ENCODE results near the gene TREH.
"Not testable (repeated sequence)": the region's sequence is repeated elsewhere in the genome, so short reads cannot be mapped to it uniquely, and the experiment has no call there.

The TREH gene, protein sequence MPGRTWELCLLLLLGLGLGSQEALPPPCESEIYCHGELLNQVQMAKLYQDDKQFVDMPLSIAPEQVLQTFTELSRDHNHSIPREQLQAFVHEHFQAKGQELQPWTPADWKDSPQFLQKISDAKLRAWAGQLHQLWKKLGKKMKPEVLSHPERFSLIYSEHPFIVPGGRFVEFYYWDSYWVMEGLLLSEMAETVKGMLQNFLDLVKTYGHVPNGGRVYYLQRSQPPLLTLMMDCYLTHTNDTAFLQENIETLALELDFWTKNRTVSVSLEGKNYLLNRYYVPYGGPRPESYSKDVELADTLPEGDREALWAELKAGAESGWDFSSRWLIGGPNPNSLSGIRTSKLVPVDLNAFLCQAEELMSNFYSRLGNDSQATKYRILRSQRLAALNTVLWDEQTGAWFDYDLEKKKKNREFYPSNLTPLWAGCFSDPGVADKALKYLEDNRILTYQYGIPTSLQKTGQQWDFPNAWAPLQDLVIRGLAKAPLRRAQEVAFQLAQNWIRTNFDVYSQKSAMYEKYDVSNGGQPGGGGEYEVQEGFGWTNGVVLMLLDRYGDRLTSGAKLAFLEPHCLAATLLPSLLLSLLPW

DNA sequence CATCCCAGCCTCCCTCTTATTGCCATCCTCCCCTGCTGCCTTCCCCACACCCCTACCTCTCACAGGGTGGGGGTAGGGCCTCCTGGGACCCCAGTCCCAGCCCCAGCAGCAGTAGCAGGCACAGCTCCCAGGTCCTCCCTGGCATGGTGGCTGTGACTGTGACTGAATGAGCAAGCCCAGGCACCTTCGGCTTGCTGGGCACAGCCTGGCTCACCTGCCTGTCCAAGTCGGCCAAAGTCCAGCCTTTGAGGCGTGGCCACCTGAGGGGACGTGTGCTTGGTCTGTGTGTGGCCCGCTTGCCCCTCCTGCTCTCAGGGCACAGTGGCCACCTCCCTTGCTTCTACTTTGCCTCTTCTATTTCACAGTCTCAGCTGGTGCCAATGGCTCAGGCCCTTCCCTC is at the start of gene TREH:
Gene TREH, minus strand, starts transcription at position 168 of the 400 bp plus-strand sequence. Its CDS starts 23 bp downstream, at position 145.
- no peak for DNase-seq

DNA sequence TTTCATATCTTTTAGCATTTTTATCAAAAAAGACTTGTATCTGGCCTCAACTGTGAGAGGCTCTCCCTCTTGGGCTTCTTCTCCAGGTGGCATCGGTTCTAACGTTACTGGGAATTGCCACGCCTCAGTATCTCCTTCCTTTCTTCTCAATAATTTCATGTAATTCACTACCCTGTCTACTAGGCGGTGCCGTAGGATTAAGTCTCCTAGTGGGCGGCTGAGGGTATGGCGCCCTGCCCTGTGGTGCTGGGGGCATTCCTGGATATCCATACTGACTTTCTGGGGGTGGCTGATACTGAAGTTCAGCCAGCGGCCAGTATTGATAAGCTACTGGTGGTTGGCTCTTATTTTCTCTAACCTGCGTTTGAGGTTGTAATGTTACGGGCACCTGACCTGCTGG is 48.7 kb upstream of the TREH start:
- not testable (repeated sequence) for DNase-seq

DNA sequence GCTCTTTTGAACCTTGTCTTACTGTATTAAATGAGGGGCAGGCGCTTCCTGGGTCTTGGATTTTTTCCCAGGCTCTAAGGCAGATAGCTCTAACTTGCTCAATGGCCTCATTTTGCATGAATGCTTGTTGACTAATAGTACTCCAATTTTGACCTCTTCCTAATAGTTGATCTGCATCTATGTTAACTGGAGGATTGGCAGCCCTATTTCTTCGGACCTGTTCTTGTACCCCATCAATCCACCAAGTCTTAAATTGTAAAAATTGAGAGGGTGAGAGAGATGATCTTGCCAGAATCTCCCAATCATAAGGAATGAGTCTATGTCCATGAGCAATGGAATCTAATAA is 48.2 kb upstream of the TREH start:
- not testable (repeated sequence) for DNase-seq

DNA sequence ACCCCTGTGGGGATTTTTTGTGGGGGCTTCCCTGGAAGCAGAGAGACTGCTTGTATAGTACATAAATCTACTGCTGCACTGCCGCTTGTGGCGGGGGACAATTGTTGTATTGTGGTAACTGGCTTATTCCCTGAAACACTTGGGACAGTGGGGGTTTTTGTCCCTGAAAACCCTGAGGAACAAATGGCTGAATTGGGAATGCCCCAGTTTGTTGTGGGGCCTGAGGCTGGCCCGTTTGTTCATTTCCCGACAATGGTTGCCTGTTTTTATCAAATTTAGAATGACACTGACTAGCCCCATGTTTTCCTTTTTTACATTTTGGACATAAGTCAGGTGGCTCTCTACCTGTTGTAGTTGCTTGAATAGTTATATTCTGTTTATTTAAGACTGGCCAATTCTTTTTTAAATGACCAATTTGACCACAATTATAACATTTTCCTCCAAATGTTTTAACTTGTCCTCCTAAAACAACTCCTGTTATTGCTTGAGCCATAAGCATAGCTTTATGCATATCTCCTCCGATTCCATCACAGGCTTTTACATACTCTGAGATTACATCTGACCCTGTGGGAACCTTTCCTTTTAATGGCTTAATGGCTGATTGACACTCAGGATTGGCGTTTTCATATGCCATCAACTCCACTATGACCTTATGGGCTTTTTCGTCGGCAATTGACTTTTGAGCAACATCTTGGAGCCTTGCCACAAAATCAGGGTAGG is 47.7 kb upstream of the TREH start:
- not testable (repeated sequence) for DNase-seq

DNA sequence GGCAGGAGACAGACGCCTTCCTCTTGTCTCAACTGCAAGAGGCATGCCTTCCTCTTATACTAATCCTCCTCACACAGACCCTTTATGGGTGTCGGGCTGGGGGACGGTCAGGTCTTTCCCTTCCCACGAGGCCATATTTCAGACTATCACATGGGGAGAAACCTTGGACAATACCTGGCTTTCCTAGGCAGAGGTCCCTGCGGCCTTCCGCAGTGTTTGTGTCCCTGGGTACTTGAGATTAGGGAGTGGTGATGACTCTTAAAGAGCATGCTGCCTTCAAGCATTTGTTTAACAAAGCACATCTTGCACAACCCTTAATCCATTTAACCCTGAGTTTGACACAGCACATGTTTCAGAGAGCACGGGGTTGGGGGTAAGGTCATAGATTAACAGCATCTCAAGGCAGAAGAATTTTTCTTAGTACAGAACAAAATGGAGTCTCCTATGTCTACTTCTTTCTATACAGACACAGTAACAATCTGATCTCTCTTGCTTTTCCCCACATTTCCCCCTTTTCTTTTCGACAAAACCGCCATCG is 42.1 kb upstream of the TREH start:
- DNase-seq, result not testable (repeated sequence)

DNA sequence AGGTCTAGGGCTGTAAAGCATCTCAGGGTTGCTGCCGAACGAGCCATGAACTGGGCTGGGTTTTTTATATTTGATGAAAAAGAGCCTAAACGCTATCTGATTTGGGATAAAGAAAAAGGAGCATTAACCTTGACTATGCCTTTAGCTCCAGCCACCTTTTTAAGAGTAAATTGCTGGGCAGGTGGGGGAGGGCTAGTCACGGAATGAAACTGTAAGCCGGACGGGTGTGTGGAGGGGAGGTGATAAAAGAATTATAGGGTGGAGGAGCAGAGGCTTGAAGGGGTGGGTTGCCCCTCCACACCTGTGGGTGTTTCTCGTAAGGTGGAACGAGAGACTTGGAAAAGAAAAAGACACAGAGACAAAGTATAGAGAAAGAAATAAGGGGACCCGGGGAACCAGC is 41.3 kb upstream of the TREH start:
- DNase-seq, result not testable (repeated sequence)

DNA sequence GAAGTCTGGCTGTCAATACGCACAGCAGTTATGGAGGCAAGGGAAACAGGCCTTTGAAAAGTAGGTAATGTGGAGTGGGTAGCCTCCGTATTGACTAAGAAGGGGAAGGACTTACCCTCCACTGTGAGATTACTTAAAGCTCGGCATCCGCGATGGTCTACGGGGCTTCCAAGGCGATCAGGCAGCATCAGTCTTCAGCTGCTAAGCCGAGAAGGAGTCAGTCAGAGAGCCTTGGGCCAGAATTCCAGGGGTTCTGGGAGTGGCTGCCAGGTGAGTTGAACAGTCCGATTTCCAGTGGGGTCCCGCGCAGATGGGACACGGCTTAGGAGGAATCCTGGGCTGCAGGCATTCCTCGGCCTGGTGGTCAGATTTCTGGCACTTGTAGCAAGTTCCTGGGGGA is 40.6 kb upstream of the TREH start:
- DNase-seq, result not testable (repeated sequence)

DNA sequence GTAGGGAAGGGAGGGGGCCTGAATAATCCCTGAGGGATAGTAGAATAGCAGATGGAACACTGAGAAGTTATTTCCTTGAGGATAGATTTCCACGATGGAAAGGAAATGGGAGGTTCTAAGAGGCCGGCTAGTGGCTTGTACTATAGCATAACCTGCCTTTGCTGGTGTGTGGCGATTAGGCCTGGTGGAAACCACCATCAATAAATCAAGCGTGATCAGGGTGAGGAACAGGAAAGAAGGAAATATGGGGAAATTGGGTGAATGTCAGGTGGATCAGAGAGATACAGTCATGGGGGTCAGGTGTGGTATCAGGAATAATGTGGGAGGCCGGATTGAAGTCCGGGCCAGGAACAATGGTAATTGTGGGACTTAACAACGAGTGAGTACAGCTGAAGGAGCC is 39.1 kb upstream of the TREH start:
- not testable (repeated sequence) for DNase-seq

DNA sequence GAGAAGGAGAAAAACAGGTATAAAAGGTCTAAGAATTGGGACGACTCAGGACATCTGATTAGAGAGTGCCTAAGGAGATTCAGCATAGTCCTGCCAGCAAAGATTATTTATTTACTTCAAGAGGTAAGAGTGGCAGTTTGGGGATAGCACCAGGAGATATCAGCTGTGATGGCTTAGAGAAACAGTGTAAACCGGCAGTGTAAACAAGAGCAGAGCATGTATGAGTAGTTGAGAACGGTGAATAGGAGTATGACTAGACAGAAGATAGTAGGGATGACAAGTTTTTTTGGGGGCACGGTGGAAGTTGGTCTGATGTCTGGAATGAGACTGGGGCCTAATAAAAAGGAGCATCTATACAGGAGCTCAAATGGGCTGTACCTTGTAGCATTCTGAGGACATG is 38.3 kb upstream of the TREH start:
- not testable (repeated sequence) for DNase-seq

DNA sequence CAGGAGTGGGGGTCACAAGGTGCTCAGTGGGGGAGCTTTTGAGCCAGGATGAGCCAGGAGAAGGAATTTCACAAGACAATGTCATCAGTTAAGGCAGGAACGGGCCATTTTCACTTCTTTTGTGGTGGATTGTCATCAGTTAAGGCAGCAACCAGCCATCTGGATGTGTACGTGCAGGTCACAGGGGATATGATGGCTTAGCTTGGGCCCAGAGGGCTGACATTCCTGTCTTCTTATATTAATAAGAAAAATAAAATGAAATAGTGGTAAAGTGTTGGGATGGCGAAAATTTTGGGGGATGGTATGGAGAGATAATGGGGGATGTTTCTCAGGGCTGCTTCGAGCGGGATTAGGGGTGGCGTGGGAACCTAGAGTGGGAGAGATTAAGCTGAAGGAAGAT is 37.8 kb upstream of the TREH start:
- not testable (repeated sequence) for DNase-seq

DNA sequence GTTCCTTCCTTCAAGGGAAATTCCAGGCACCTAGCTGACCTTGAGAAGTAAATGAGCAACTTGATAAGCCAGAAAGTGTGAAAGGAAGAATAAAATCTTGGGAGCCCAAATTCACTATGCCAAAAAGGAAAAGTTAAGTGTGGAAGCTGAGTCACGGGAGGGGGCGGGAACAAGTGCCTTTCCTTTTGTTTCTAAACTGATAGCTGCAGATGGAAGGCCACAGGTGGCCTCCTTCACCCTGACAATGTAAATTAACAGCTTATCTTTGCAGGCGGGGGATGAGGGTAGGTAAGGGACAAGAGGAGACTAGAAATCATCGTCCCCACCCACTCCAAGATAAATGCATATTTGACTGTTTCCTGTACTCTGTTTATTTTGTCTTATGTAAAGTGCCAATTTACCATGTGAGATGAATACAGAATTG is 36.4 kb upstream of the TREH start:
- DNase-seq, result no peak

DNA sequence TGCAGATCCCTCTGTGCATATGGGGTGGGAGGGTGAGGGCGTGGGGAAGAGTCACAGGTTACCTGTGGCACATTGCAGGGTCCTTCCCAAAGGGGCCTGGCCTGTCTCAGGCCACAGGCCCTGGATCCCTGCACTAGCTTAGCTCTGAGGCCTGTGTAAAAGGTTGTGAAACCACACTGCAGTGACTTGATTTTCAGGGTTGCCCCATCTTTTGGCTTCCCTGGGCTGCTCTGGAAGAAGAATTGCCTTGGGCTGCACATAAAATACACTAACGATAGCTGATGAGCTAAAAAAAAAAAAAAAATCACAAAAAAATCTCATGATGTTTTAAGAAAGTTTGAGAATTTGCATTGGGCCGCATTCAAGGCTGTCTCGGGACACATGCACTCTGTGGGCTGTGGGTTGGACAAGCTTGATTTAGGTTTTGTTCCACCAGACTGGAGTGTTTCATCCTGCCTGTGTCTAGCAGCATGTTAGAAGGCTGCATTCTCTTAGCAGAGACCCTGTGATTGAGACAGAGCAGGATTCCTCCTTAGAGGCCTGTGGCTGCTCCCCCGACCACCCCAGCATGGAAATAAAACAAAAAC is 35.9 kb upstream of the TREH start:
- no peak for DNase-seq

DNA sequence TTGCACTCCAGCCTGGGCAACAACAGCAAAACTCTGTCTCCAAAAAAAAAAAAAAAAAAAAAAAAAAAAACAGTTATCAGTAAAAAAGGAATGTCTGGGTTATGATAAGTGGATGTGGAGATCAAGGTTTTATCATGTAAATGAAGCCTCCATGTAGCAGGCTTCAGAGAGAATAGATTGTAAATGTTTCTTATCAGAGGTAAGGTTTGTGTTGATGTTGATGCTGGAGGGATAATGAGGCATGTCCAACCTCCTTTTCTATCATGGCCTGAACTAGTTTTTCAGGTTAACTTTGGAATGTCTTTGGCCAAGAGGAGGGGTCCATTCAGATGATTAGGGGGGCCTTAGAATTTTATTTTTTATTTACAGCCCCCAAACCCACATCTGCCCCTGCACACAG is 35.4 kb upstream of the TREH start:
- no peak for DNase-seq

DNA sequence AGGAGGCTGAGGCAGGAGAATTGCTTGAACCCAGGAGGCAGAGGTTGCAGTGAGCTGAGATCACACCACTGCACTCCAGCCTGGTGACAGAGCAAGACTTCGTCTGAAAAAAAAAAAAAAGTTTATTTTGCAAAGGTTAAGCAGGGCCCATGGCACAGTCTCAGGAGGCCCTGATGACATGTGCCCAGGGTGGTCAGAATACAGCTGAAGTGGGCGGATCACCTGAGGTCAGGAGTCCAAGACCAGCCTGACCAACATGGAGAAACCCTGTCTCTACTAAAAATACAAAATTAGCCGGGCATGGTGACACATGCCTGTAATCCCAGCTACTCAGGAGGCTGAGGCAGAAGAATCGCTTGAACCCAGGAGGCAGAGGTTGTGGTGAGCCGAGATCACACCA is 35.0 kb upstream of the TREH start:
- not testable (repeated sequence) for DNase-seq

DNA sequence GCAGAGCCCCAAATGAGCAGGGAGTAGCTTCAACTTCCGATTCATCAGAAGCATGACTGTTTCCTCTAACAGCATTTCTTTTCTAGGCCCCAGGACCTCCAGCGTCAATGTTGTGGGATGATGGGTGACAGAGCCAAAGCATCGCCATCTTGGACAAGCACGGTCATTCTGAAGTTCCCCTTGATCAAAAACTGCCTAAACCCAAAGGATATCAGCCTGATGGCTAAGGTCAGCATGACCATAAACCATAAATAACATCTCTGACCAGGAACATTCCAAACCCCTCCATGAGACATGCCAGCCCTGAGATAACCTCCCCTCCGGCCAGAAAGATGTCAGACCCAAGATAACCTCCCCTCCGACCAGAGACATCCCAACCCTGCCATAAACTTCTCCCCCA is 28.8 kb upstream of the TREH start:
- no peak for DNase-seq

DNA sequence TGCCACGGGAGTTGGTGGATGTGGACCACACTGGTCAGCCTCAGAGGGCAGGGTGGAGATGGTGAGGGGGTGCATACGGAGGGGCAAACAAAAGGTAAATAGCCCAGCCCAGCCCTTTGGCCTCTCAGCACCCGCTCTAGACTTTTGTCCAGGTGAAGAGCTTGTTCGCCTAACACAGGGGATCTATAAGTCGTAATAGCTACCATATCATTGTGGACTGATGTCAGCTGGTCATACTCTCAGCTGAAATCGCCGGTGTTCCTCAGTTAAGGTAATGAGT is 27.0 kb upstream of the TREH start:
- DNase-seq, result peak; percentile 52

DNA sequence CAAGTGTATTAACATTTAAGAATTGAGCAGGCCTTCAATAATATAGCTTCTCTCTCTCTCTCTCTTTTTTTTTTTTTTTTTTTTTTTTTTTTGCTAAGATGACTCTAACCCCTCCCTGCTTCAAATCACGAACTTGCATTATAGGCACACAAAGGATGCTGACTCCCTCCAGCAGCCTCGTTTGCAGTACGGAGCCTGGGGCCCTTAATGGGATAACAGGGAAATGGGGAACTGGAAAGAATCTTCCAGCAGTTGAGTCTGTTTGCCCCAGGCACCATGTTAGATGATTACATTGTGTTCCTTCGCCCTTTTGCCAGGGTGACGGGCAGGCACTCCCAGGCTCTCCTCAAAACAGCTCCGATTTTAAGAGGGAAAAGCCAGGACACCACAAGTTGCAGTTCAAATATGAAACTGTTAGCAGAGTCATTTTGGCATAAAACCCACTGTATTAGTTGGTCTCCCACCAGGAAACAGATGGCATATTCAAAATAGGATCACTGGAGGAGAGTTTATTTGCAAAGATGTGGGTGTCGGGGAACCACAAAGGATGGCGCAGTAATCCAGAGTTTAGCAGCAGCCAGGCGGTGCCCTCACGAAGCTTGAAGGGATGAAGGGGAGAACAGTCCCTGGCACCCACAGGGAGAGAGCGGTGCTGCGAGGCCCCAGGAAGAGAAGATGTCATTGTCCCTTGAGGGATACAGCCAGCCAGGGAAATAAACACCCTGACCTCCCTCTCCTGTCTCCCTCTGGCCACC is 26.5 kb upstream of the TREH start:
- no peak for DNase-seq

DNA sequence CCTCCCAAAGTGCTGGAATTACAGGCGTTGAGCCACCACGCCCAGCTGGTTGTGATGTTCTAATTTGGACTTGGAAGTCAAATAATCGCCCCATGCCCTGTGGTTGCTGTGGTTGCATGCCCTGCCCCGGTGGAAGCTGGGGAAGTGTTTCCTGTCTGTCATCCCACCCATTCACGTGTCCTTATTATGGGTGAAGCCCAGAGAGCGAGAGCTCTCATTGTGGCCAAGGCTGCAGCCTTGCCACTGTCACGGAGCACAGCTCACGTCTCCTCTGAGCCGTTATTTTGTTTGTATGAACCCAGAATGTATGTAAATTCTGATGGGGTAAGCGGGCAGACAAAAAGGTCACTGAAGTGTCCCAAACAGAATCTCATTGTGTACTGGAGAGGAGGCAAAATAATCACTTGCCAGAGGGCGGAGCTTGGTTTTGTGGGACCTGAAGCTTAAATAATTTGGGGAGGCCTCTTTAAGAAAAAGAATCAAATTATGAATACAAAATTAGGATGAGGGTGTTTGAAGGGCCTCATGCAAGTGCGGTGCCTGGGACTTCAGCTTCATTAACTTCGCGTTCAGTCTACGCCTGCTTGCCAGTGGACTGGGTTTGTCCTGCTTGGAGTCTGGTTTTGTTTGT is 25.8 kb upstream of the TREH start:
- peak; percentile 65 for DNase-seq

DNA sequence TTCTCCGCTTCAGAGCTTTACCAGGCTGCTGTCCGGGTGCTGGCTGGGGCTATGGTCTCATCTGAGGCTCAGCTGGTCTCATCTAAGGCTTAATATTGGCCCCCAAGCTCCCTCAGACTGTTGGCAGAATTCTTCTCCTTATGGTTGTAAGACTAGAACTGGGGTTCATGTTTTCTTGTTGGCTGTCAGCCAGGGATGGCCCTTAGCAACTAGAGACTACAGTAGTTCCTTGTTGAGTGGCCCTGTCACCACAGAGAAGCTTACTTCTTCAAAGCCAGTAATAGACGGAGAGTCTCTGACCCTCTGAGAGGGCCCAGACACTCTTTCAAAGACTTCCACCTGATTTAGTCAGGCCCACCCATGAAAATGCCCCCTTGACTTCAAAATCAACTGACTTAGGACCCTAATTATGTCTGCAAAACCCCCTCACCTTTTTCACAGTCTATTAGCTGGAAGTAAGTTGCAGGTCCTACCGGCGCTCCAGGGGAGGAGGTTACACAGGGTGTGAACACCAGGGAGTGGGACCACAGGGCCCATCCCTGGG is 24.2 kb upstream of the TREH start:
- DNase-seq, result no peak

DNA sequence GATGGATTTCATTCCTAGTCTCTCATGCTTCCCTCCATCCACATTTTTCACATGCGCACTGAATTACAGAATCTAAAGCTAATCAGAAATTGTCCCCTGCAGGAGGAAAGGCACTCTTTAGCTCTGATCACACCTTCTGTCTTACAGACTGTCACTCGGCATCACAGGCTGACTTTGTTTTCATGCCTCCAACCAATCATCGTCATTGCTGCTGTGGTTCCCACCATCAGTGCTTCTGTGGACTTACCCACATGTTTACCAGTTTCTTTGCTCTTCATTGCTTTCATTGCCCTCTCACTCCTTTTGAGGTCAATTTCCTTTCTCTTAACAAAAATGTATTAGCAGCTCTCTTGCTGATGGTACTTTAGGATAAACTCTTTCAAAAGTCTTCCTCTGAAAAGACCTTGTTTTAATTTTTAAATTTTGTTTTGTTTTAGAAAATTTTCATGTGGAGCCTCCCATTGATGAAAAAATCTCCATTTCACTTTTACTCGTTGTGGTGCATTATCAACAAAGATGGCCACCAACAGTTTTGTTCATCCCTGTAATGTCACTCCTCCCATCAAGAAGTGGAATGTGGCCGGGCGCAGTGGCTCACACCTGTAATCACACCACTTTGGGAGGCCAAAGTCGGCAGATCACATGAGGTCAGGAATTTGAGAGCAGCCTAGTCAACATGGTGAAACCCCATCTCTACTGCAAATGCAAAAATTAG is 20.2 kb upstream of the TREH start:
- no peak for DNase-seq

DNA sequence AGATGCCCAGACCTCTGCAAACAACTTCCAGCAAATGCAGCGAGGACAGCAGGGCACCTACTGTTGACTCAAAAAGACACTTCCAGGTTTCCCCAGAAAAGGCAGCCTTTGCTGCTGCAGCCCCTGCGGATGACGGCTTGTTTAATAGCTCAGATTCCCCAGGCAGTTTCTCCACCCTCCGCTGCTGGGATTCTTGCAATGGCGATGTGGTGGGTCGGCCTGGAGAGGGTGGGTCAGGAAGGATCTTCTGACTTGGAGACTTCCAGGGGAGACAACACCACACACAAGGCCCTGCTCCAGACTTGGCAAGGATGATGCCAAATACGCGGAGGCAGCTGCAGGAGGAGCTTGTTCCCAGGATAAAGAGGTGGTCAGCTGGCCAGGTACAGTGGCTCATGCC is 17.9 kb upstream of the TREH start:
- no peak for DNase-seq

All from activated CD8-positive, alpha-beta memory T cell treated with anti-CD3 and anti-CD28 coated beads for 24 hours (primary cell).